Posterior cingulate gyrus (tissue), 11 donors: ENCODE results near the gene PGS1.
"Not testable (repeated sequence)": the region's sequence is repeated elsewhere in the genome, so short reads cannot be mapped to it uniquely, and the experiment has no call there.

Experiments used
- DNase-seq, 10 donors: peaks; one replicate each; pipeline versions ENCODE4 v3.0.0 to v3.0.0-alpha.2; 2020 to 2021; ENCODE audit warnings: mixed read lengths in 3 of 10
- intact Hi-C: fragments of 100-400 bp; cut with DNase I; formaldehyde crosslinking; loops from one replicate; pipeline ENCODE4 v1.15.1; 2023

The PGS1 gene

DNA sequence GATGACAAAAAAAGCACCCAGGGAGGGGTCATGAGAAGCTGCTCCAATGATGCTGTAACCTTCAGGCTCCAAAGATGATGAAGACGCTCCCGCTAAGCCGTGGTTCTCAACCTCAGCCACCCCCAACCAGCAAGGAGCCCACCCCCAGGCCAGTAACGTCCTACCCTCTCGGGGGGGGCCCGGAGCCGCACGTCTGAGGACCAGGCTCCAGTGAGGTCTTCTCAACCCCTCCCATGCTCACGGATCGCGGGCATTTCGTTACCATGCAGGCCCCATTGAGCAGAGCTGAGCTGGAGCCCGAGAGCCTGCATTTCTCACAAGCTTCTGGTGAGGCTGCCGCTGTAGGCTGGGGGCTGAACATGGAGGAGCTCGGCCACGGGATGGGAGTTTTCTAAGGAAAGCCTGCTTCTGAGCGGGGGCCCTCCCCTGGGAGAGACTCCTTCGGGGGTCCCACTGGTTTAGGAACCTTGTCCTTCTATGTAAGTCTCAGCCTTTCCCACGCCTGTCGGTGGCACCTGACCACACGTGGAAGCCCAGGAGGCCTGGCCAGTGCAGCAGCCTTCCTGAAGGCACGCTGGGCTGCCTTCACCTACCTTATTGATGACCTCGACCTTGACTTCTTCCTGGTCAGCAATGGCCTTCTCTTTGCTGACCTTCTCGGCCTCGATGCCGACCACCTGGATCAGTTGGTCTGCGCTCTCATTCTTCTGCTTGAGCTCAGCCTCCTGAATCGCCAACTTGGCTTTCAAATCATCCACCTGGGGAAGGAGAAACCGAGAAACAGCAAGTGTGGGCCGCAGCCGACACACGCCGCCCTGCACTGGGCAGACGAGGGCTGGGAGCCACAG lies 82.7 kb downstream of the PGS1 start:
- peak in 1 of 10 donors; percentile 56 for DNase-seq
- intact Hi-C loops, result no loop called here

DNA sequence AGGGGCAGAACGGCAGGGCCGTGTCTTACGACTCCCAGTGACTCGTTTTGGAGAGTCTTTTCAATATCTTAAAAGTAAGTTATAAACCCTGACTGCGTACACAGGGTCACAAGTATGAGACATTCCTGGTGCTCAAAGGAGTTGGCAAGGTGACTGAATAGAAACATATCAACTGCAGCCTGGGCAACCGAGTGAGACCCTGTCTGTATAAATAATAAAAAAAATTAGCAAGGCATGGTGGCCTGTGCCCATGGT lies 83.3 kb downstream of the PGS1 start:
- intact Hi-C loops, result no loop called here
- DNase-seq, result no peak

GRCh38 chr17:78462148-78462547 lies 83.7 kb downstream of the PGS1 start:
- intact Hi-C loops, result no loop called here
- DNase-seq, result peak in 1 of 10 donors; percentile 55

DNA sequence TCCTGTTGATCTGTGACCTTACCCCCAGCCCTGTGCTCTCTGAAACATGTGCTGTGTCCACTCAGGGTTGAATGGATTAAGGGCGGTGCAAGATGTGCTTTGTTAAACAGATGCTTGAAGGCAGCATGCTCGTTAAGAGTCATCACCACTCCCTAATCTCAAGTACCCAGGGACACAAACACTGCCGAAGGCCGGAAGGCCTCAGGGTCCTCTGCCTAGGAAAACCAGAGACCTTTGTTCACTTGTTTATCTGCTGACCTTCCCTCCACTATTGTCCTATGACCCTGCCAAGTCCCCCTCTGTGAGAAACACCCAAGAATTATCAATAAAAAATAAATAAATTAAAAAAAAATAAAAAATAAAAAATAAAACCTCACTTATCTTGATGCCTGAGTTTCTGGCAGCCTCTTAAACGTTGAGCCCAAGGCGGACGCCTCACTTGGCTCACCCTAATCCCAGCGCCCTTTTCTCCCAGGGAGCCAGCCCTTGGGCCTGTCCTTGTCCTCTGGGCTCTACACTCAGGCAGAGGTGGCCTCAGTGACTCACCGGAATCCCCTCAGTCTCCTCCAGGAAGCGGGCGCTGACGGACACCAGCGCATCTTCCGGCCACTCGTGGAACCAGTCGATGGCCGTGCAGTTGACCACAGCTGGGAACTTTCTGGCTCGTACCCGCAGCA lies 87.8 kb downstream of the PGS1 start:
- intact Hi-C loops, DNase-seq: not testable (repeated sequence)

- intact Hi-C loops, result no loop called here
- DNase-seq, result peak in 2 of 10 donors; percentile 74 to 78
These were observed 88.6 kb downstream of the PGS1 start for GRCh38 chr17:78466786-78467715.

DNA sequence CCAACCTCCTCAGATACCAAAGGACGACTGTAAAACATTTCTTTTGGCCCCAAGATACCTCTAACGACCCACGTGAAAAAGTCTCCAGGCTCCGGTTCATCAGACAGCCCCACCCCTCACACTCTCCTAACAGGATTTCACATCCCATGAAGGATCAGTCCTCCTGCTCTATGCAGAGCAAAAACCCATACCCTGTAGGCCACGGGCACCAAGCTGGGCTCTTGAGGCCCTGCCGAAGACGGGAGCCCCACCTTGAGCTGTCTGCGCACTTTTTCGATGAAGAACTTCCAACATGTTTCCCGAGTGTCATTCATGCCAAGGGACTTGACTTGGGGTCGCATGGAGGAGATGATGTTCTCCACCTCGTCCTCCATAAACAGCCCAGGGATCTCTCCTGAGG lies 89.9 kb downstream of the PGS1 start:
- peak in 2 of 10 donors; percentile 51 to 52 for DNase-seq
- intact Hi-C loops, result no loop called here

- peak in 1 of 10 donors; percentile 33 for DNase-seq
- intact Hi-C loops, result no loop called here
These were observed 91.0 kb downstream of the PGS1 start for GRCh38 chr17:78469443-78469842.

DNA sequence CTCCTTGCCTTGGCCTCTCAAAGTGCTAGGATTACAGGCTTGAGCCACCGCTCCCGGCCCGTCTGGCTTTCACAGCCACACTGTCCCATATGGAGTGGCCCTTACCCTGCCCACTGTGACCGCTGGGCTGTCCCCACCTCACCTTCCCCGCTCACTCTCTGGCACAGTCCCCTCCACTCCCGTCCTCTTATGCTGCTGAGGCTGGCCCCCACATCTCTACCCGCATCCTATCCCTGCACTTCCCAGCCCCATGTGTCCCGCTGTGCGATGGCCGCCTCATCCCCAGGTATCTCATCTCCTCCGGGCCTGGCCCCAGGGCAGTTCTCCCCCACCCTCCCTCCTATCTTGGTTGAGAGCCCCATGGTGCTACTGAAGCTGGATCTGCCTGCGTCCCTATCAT lies 93.2 kb downstream of the PGS1 start:
- intact Hi-C loops, result no loop called here
- peak in 1 of 10 donors; percentile 77 for DNase-seq

GRCh38 chr17:78472035-78472905 lies 93.8 kb downstream of the PGS1 start:
- peak in 1 of 10 donors; percentile 63 for DNase-seq
- intact Hi-C loops, result no loop called here

GRCh38 chr17:78473951-78474613 lies 95.6 kb downstream of the PGS1 start:
- intact Hi-C loops, result no loop called here
- DNase-seq, result peak in 1 of 10 donors; percentile 58
